ENCODE results near the gene ATP6V0B. TPM values are rescaled to one million over a fixed set of nuclear protein-coding genes. Genes with fewer than 3 reads are reported as not detected.

ATP6V0B gene
- total and polyA plus RNA-seq, 9 of the 15 experiments (the other 6 are each of a cell fraction or from before 2014, with no cell fraction given): 137 to 328 (median 220) TPM

- TF ChIP-seq GTF3C2 (IDR thresholded peaks at IDR 0.05; ENCODE audit: borderline replicate concordance, extremely low read depth, insufficient read length) (no peak), ZNF384 (IDR thresholded peaks at IDR 0.05; ENCODE audit: low read depth, low read length) (no peak), SNRNP70 (optimal IDR thresholded peaks at IDR 0.05; ENCODE audit: low read depth, low read length) (no peak), ZNF224 (CRISPR knock-in tag; IDR thresholded peaks at IDR 0.05) (no peak)
Observed at GRCh38 chr1:43970911-43971310, 3.8 kb upstream of the ATP6V0B start (continued).

DNA sequence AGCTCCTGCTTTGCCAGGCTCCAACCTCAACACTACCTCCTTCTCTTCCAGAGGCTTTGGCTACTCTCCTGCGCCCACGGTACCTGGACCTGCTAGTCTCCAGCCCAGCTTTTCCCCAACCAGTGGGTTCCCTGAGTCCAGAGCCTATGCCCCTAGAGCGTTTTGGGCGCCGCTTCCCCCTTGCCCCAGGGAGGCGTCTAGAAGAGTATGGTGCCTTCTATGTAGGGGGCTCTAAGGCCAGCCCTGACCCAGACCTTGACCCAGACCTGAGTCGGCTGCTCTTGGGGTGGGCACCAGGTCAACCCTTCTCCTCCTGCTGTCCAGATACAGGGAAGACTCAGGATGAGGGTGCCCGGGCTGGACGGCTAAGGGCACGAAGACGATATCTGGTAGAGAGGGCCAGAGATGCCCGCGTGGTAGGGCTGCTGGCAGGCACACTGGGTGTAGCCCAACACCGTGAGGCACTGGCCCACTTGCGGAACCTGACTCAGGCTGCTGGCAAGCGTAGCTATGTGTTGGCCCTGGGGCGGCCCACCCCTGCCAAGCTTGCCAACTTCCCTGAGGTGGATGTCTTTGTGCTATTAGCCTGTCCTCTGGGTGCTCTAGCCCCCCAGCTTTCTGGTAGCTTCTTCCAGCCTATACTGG is 3.3 kb upstream of the ATP6V0B start:
- in situ Hi-C loops (cut with MboI): no loop called here
- Histone ChIP-seq H4K20me1 (replicated peaks; ENCODE audit: control insufficient read depth, insufficient read depth, low read length) (peaks cover 11% of the 10 kb centered on the region; the same call in 1 of the 2 replicates), H2AFZ (ENCODE audit: low read depth, low read length) (no peak overlapping the region), H3K27ac (ENCODE audit: extremely low read depth, low read depth, low read length) (no peak overlapping the region), H3K9me3 (replicated peaks; ENCODE audit: control insufficient read depth, insufficient read depth, low read depth, low read length) (no peaks in the 10 kb centered on the region), H3K4me2 (ENCODE audit: insufficient read depth, low read length) (peak overlapping the region; percentile 98; the same call in 1 of the 2 replicates), H3K9ac (ENCODE audit: insufficient read depth in 1 of 2, low read depth in 2 of 2, low read length in 2 of 2) (peak overlapping the region in 1 of 2 experiments; percentile 99; a peak in 2 of 4 replicates), H3K36me3 (ENCODE audit: control insufficient read depth, insufficient read depth, low read length) (peaks cover 44% of the 10 kb centered on the region), H3K9me1 (ENCODE audit: control insufficient read depth, insufficient read depth, low read length) (peaks cover 7% of the 10 kb centered on the region), H3K27me3 (ENCODE audit: control insufficient read depth in 2 of 2, insufficient read depth in 2 of 2, low read length in 2 of 2) (no peaks in the 10 kb centered on the region), H3K79me2 (ENCODE audit: control insufficient read depth, insufficient read depth, low read length) (peaks cover 34% of the 10 kb centered on the region), H3K4me1 (replicated peaks in 1 of 2; ENCODE audit: control insufficient read depth in 2 of 2, insufficient read depth in 2 of 2, low read length in 2 of 2) (peaks cover 20 to 44% of the 10 kb centered on the region in 2 experiments), H3K4me3 (peak overlapping the region; percentile 100)
- CTCF ChIA-PET (ENCODE audit: low intra/inter-chr PET ratio): interaction anchor here (0.5 kb wide), 1 partner anchor 127 kb away, joined by 3 read pairs; no protein-coding TSS in a partner anchor
- no peak for TF ChIP-seq GTF2F1 (IDR thresholded peaks at IDR 0.05; ENCODE audit: low read depth, low read length)
- 0 out of 2 replicates have a peak, but pooled peaks have one; percentile 27 for TF ChIP-seq RBFOX2 (IDR thresholded peaks at IDR 0.05; ENCODE audit: low read depth, low read length)
- TF ChIP-seq BRCA1 (IDR thresholded peaks at IDR 0.05): no peak
- TF ChIP-seq BRCA1 (CRISPR knock-in tag; IDR thresholded peaks at IDR 0.05): 0 out of 2 replicates have a peak, but pooled peaks have one; percentile 34
- FAIRE-seq (no peak), DNase-seq (ENCODE audit: extremely low read depth in 1 of 4, low spot score in 3 of 4) (no peak), ATAC-seq (no peak)
- intact Hi-C loops (cut with micrococcal nuclease): no loop called here
- no TSS peak for BruUV-seq (replicated peaks)
- WGBS (ENCODE audit: insufficient coverage, low coverage, missing lambda C conversion rate): 97% methylated on average over 17 of the region's 17 CpGs
- POLR2A ChIA-PET: interaction anchor here (0.6 to 1.4 kb wide), 7 partner anchors 9 to 560 kb away, joined by 3 to 7 read pairs (median 4); no protein-coding TSS in a partner anchor

All from K562 (cell line).